IPS-NIHi11 (cell line): ENCODE measurements around the gene TSSK1B.
"Not testable (repeated sequence)": the region's sequence is repeated elsewhere in the genome, so short reads cannot be mapped to it uniquely, and the experiment has no call there.

Source experiments
- DNase-seq: peaks from one replicate; pipeline ENCODE4 v3.0.0; 2012; ENCODE audit warnings: mixed read lengths, low spot score

The TSSK1B gene

DNA sequence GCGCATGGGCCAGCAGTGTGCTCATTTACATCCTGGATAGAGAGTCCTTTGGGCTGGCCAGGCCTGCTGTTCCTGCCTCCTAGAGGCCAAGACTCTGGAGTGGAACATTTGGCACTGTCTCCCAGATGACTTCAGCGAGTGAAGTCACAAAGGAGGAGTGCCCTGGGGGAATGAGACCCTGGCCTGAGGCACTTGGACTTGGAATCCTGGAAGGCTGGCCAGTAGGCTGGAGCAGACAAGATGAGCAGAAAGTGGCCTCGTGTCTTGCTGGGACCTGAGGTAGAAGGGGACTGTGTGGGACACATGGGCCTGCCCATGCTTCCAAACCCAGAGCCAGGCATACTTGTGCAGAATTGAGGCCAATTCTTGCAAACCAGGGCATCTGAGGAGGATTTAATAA, at the start of gene TSSK1B:
Gene TSSK1B, minus strand, starts transcription at position 101 of the 400 bp plus-strand sequence. CDS start 150 bp downstream, outside the sequence.
- DNase-seq = no peak

- DNase-seq = no peak
Measured at GRCh38 chr5:113480243-113480642, 45.5 kb upstream of the TSSK1B start.

- DNase-seq = no peak
Measured at GRCh38 chr5:113478691-113479090, 43.9 kb upstream of the TSSK1B start.

DNA sequence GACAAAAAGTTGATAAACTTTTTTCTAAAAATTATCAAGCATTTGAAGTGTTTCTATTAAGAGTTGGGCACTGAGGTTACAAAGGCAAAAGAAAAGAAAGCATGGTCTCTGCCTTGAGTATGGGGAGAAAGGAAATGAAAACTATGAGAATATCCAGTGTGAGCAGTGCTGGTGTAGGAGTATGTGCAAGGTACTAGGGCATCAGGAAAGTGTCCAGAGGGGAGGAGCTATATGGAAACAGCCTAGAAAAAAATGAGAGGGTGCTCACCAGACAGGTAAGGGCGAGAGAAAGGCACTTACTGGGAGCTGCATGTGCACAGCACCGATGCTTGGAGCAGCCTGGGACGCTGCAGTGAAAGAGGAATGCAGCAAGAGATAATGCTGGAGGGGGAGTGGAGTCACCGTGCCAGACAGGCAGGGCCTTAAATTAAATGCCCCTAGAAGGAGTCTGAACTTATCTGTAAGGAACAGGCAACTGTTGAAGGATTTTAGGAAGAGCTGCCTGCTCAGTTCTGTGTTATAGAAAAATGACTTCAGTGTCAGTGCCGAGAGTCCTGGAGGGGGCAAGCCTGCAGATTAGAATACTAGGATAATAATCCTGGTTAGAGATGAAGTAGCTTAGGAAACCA, 39.4 kb upstream of the TSSK1B start:
- no peak for DNase-seq

- no peak for DNase-seq
Measured at GRCh38 chr5:113463032-113463431, 28.2 kb upstream of the TSSK1B start.

DNA sequence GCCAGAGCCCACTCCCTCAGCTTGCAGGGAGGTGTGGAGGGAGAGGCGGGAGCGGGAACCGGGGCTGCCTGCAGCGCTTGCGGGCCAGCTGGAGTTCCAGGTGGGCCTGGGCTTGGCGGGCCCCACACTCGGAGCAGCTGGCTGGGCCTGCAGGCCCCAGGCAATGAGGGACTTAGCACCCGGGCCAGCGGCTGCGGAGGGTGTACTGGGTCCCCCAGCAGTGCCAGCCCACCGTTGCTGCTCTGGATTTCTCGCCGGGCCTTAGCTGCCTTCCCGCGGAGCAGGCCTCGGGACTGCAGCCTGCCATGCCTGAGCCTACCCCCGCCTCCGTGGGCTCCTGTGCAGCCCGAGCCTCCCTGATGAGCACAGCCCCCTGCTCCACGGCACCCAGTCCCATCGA, 22.3 kb upstream of the TSSK1B start:
- not testable (repeated sequence) for DNase-seq

DNA sequence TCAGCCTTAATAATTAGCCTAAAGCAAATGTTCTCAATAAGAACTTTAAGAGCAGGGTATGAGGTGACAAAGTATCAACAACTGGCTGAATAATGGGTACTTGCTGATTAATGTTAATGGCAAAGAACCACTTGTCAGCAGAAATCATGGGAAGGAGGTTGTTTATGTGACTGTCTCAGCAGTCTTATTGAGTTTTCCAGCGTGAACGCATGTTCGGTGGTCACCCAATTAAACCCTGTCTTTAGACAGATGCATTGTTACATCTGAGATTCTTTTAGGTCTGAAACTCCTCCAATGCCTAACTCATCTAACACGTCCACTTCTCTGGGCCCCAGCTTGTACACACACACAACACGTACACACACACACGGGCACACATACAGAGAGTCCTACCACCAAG, 18.2 kb upstream of the TSSK1B start:
- DNase-seq = no peak

DNA sequence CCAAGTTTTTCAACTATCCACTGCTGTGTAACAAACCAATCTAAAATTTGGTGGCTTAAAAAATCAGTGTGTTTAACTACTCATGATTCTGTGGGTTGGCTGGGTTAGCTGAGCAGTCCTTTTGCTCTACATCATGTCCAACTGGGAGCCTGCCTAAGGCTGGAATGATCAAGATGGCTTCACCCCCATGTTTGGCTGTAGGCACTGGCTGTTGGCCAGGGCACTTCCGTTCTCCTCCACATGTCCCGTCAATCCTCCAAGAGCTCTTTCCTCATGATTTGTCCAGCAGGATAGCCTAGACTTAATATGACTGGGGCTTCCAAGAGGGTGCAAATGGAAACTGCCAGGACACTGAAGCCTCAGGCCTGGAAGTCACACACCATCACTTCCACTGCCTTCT, 17.0 kb upstream of the TSSK1B start:
- no peak for DNase-seq

- DNase-seq = no peak
Measured at GRCh38 chr5:113450929-113451328, 16.1 kb upstream of the TSSK1B start.

DNA sequence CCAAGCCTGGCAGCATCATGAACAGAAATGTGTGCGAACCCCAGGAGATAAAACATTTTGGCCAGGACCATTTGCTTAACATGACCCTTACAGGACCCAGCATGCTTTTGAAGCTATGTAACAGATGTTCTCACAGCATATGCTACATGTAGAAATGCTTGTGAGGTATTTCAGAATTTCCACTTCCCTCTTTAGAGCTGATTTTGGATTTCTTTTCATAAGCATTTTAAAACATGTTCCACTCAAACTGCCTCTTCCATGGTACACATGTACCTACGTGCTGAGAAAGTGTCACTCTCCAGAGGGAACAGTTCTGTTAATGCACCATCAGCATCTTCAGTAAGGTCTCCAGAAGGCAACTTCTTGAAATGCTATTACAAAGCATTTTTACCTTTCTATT, 15.7 kb upstream of the TSSK1B start:
- no peak for DNase-seq

DNA sequence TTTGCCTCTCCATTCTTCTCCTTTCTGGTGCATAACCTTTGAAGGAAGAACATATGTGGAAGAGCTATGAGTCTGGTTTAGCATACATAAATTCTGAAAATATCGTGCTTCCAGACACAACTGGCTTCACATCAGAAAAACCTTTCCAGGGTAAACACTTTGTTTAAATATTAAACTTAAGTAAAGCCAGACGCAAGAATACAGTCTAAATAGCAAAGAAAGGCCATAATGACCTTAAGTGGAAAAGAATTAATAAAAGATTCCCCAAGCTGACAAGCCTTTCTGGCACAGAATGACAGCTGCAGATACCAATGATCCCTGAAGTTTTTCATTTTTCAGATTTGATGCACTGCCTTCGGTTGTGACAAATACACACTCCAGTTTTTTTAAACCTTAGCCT, 13.5 kb upstream of the TSSK1B start:
- no peak for DNase-seq

DNA sequence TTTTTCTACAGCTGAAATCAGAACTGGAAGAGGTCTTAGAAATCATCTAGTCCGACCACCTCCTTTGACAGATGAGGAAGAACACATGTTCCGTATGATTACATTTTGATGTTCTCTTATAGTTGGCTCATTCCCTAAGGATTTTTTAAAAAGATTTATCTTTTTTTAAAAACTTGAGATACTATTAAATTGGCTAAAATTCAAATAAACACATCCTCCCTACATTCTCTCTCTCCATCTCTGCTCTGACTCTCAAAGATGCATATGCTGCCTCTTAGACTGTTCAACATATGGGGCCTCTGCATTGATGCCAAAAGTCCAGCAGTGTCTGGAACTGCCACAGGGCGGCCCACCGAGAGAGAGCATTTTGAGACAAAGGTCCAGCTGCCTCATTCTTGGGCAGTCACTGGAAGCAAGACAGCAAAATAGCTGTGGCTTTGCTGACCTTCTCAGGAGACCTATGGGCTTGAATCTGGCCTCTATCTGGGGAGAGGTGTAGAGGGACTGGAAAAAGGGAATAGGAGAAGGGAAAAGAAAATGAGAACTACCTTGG, 12.8 kb upstream of the TSSK1B start:
- peak; percentile 20 for DNase-seq

DNA sequence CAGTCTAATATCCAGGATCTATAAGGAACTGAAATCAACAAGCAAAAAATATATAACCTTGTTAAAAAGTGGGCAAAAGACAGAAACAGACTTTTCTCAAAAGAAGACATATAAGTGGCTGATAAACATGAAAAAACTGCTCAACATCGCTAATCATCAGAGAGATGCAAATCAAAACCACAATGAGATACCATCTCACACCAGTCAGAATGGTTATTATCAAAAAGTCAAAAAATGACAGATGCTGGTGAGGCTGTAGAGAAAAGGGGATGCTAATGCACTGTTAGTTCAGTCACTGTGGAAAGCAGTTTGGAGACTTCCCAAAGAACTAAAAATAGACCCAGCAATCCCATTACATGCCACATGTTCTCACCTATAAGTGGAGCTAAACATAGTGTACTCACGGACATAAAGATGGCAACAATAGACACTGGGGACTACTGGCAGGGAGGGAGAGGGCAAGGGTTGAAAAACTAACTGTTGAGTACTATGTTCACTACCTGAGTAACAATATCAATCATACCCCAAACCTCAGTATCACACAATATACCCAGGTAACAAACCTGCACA, 11.7 kb upstream of the TSSK1B start:
- DNase-seq = no peak

- DNase-seq = no peak
Measured at GRCh38 chr5:113437111-113437510, 2.3 kb upstream of the TSSK1B start.

- no peak for DNase-seq
Measured at GRCh38 chr5:113435575-113435974, 786 bp upstream of the TSSK1B start.

- DNase-seq = no peak
Measured at GRCh38 chr5:113433862-113434612, 752 bp downstream of the TSSK1B start.

DNA sequence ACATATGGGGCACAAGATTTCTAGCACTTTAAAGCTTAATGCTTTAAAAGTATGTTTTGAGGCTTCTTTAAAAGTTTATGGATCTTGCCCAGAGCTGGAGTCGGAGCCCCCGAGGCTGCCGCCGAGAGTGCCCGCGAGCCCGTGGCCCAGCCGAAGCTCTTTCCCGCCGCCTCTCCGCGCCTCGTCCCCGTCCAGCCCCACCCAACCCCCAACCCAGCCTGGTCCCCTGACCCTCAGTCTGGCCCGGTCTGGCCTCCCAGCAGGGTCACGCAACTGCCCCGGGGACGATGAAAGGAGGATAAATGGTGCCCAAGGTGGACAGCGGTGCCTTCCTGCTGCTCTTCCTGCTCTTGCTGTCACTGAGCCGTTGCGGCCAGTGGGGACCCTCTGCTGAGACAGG, 1.7 kb downstream of the TSSK1B start:
- DNase-seq = no peak

DNA sequence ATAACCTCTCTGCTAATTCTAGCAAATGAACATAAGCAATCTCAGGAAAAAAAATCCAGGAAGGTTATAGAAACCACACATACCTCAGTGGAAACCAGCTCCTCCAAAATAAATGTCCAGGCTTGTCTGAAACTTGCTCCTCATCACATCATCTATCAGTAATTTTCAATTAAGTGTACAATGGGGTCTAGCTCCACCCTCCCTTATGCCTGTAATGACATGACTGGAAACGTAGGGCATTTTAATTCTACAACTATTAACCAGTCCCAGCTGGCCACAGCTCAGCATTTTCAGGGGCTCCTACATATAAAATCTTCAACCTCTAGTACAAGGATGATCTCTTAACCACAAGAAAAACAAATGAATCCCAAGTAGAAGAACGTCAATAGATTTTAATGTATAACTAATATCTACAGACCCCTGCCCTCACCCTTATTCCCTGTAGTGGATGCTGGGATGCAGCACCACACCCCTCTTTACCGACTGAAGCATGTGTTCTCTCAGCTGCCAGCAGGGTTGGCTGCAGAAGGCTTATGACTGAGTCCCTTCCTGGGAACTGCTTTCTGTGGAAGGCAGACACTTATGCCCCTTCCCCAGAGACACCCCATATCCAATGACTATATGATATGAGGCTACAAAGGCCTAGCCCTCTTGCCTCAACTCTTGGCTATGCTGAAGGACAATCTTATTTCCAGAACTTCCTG, 6.8 kb downstream of the TSSK1B start:
- no peak for DNase-seq

GRCh38 chr5:113425909-113426308, 8.9 kb downstream of the TSSK1B start:
- no peak for DNase-seq

DNA sequence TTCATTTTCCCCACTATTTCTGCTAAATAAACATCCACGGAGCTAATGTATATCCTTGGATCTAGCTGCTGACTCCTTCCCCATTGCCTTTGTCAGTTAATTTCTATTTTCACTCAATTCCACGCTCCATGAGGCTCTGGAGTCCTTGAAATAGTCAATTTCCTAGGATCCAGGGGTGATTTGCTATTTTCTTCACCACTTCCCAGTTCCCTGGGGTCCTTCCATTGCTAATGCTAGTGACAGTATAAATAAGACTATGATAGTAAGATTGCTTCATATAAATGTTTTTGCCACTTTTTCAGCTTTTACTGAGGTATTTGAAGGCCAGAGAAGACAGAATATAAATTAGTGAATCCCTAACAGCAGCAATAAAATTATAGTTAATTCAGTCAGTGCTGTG, 13.1 kb downstream of the TSSK1B start:
- DNase-seq = no peak

GRCh38 chr5:113405530-113405929, 29.3 kb downstream of the TSSK1B start:
- DNase-seq = no peak

GRCh38 chr5:113404269-113404668, 30.5 kb downstream of the TSSK1B start:
- DNase-seq = no peak

DNA sequence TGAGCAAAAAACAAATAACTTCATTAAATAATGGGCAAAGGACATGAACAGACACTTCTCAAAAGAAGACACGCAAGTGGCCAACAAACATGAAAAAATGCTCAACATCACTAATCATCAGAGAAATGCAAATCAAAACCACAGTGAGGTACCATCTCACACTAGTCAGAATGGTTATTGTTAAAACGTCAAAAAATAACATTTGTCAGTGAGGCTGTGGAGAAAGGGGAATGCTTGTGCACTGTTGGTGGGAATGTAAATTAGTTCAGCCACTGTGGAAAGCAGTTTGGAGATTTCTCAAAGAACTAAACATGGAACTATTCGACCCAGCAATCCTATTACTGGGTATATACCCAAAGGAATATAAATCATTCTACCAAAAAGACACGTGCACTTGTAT, 36.8 kb downstream of the TSSK1B start:
- DNase-seq = not testable (repeated sequence)
